ENCODE measurements around the gene RNU5B-1.

DNA sequence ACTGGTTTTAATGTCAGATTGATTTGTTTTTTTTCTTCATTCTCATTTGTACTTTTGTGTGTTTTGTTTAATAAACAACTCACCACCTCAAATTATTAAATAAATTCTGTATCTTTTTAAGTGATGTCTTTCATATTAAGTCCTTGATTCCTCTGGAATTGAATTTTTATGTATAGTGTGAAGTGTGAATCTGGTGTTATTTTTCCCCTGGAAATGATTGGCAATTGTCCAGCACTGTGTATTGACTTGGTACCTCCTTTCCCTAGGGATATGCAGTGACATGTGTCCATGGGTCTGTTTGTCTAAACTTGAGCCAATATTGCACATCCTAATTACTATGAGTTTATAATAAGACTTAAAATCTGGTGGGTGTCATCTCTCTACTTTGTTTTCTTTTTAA is 2.1 kb downstream of the RNU5B-1 start:
- TF ChIP-seq, protein P1, sequence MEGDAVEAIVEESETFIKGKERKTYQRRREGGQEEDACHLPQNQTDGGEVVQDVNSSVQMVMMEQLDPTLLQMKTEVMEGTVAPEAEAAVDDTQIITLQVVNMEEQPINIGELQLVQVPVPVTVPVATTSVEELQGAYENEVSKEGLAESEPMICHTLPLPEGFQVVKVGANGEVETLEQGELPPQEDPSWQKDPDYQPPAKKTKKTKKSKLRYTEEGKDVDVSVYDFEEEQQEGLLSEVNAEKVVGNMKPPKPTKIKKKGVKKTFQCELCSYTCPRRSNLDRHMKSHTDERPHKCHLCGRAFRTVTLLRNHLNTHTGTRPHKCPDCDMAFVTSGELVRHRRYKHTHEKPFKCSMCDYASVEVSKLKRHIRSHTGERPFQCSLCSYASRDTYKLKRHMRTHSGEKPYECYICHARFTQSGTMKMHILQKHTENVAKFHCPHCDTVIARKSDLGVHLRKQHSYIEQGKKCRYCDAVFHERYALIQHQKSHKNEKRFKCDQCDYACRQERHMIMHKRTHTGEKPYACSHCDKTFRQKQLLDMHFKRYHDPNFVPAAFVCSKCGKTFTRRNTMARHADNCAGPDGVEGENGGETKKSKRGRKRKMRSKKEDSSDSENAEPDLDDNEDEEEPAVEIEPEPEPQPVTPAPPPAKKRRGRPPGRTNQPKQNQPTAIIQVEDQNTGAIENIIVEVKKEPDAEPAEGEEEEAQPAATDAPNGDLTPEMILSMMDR (IDR thresholded peaks at IDR 0.05): no peak
- TF ChIP-seq EZH2 (IDR thresholded peaks at IDR 0.05) (no peak), EZH2phosphoT487 (IDR thresholded peaks at IDR 0.05) (no peak)

Data from neural progenitor cell (in vitro differentiated cells).